Measurements from ENCODE around the gene TCF4. TPM values are rescaled to one million over a fixed set of nuclear protein-coding genes. Genes with fewer than 3 reads are reported as not detected.

TCF4 gene
- total RNA-seq, 1 experiment from 2014 or later = 37.3 TPM

DNA sequence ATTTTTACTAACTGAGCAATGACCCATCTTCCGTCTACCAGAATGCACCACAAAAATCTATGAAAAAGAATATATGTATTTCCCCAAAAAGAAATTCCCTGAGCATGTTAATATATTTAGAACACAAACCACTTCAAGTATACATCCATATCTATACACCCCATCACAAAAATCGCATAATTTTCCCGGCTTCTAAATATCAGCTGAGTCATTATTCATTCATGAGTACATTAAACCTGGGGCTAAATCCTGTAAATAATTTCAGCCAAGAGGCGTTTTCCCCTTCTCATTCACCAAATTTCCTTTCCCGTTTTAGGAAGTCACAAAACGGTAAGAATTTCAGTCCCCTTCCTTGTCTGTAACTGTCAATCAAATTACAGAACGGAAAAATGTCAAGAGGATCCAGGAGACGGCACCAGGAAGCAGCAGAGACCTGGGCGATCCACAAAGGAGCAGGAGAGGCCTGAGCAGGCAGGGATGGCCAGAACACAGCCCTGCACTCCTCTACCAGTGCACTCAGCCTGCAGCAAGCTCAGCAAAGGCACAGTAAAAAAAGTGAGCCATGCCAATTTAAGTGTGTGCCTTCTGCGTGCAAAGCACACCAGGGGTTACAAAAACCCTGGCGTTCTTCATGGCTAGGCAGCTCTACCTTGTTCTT is 300.7 kb downstream of the TCF4 start:
- Histone ChIP-seq H3K36me3 (no peaks in the 10 kb centered on the region), H3K4me3 (no peak overlapping the region), H3K9me3 (replicated peaks) (no peaks in the 10 kb centered on the region), H3K27me3 (no peaks in the 10 kb centered on the region), H3K27ac (no peak overlapping the region), H3K4me1 (no peaks in the 10 kb centered on the region)
- DNase-seq = no peak

DNA sequence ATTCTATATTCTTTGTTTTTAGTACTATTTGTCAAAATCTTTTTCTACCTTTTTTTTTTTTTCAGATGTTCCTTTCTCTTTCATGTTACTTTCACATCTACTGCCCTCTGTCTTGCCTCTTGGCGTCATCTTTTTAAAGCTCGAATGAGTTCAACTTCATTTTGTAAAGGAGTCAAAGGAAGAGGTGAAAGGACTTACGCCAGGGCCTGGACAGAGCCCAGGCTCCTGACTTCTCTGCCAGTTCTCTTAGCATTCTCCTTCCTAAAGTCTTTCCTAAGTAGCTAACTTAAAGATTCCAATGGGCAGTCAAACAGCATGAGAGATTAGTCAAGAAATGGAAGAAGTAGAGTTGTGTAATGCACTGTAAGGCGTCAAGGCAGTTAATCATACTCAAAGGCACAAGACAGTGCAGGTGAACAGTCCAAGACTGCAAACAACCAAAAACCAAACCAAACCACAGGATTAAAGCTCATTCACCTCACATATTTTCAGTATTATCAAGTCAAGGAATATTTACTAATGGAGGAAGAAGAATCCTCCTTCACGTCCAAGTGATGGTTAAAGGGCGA is 301.7 kb downstream of the TCF4 start:
- DNase-seq = no peak
- H3K9me3 ChIP-seq (replicated peaks) = no peaks in the 10 kb centered on the region
- H3K4me3 ChIP-seq = no peak overlapping the region
- no peaks in the 10 kb centered on the region for H3K36me3 ChIP-seq
- no peaks in the 10 kb centered on the region for H3K27me3 ChIP-seq
- H3K4me1 ChIP-seq = no peaks in the 10 kb centered on the region
- no peak overlapping the region for H3K27ac ChIP-seq

DNA sequence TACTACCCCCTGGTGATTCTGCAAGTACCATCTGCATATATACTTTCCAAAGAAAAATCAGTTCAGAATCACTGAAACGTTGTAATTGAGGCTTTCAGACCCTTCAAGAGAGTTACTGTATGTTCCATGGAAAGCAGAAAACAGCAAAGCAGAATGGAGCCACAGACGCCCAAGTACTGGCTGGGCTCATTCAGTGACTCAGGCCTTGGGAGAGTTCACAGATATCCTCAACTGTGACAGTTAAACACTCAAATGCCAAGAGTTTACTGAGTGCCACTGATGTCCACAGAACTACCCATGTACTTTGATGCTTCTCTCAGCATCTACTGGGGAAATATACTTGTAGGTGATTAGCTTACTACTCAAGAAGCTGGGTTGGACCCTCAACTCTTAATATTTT is 303.4 kb downstream of the TCF4 start:
- Histone ChIP-seq H3K27me3 (no peaks in the 10 kb centered on the region), H3K4me3 (no peak overlapping the region)

DNA sequence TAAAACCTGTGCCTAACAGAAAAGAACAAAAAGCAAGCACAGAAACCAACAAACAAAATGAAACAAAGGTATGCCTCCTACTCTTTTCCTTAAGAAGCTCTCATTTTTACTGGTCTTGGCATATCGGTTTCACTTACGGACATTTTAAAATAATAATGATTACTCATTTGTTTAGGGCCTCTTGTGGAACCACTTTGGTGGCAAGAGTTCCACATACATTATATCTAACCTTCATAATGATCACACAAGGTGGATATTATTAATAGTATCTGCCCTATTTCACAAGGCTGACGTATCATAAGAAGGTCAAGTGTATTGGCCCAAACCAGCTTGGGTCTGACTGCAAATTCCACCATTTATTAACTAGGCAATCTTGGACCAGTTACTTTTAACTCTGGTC is 304.7 kb downstream of the TCF4 start:
- no peak overlapping the region for H3K4me3 ChIP-seq
- H3K27me3 ChIP-seq = no peaks in the 10 kb centered on the region
- H3K9me3 ChIP-seq (replicated peaks) = no peaks in the 10 kb centered on the region
- no peak for DNase-seq
- peaks cover 8% of the 10 kb centered on the region; the same call in 1 of the 2 replicates for H3K4me1 ChIP-seq
- no peak overlapping the region for H3K27ac ChIP-seq
- H3K36me3 ChIP-seq = no peaks in the 10 kb centered on the region

More for the DNA sequence above, 303.4 kb downstream of the TCF4 start:
- H3K27ac ChIP-seq = no peak overlapping the region
- DNase-seq = no peak
- peaks cover 4% of the 10 kb centered on the region; the same call in 1 of the 2 replicates for H3K4me1 ChIP-seq
- no peaks in the 10 kb centered on the region for H3K9me3 ChIP-seq (replicated peaks)
- H3K36me3 ChIP-seq = no peaks in the 10 kb centered on the region

DNA sequence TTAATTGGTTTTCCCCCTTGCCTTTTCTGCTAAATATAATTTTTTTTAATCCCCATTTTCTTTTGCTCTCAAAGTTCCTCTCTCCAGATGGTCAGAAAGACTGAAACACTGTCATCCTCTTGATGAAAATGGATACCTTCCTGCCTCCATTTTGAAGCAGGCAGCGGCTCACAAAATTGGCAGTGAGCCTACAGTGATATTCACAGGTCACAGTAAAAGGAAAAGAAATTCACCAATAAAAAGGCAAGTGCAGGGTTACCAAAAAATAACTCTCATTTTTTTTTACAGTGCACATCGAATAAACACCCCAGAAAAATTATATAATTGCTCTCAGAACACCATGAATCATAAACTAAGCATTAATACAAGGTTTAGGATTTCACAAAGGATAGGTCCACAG is 307.5 kb downstream of the TCF4 start:
- Histone ChIP-seq H3K9me3 (replicated peaks) (no peaks in the 10 kb centered on the region), H3K27me3 (no peaks in the 10 kb centered on the region), H3K4me3 (peak overlapping the region; percentile 39), H3K4me1 (peaks cover 12% of the 10 kb centered on the region), H3K27ac (peak overlapping the region; percentile 86), H3K36me3 (no peaks in the 10 kb centered on the region)
- DNase-seq = peak; percentile 62 to 77

DNA sequence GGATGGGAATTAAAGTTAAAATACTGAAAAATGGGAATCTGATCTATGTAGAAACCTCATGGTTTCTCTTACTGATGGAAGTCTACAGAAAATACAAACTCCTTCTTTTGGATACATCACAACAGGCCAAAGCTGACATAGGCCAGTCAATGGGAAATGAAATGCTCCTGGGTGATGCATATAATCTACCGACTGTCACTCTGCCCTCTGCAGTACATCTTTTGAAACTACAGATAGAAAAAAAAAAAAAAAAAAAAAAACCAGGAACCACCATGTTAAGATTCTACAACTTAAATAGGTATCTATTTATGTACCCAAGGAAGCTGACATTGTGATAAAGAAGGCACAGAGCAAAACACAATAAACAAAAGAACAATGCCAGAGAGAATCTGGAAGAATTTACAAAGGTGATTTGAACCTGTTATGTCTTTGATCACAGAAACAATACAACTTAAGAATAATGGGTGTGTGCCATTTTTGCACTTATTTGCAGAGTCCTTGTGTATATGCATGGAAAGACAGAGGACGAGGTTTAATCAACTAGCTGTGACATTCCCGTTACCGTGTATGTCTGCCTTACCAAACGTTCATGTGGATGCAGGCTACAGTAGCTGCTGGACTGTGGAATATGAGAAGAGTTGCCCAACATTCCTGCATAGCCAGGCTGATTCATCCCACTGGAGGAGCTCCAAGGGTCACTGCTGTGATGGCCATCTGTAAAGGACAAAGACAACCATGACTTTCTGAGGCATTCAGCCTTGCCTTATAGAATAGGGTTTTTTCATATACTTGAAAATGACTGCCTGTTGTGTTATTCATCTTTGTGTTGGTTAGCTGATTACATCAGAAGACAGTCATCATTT is 312.7 kb downstream of the TCF4 start:
- no peak overlapping the region for H3K4me3 ChIP-seq
- DNase-seq = peak; percentile 35 to 41
- peaks cover 9% of the 10 kb centered on the region; the same call in 1 of the 2 replicates for H3K36me3 ChIP-seq
- H3K27ac ChIP-seq = no peak overlapping the region
- no peaks in the 10 kb centered on the region for H3K27me3 ChIP-seq
- H3K4me1 ChIP-seq = peaks cover 15% of the 10 kb centered on the region
- H3K9me3 ChIP-seq (replicated peaks) = no peaks in the 10 kb centered on the region

DNA sequence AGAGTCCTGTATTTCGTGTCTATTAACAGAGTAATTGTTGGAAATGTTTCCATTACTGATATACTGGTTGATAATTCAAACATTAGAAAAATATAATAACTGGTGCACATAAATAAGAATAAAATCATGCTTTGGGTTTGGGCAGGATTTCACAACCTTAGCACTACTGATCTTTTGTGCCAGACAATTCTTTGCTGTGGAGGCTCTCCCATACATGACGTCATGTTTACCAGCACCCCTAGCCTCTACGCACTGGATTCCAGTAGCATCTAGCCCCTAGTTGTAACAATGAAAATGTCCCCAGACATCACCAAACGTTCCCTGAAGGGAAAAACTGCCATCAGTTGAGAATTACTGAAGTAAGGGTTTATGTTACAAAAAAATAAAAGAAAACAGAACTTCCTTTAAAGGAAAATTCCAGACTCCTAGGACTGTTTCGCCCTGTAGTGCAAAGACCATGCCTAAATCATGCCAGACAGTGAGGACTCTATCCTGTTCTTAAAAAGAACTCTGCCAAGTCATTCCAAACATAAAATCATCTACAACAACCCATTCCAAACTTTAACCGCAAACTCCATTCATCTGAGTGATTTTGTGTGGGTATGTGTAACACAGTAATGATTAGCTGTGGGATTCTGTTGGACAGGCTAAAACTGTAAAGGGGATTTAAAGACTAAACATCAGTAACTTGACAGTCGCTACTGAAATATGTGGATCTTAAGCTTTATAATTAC is 315.3 kb downstream of the TCF4 start:
- DNase-seq = no peak
- no peaks in the 10 kb centered on the region for H3K27me3 ChIP-seq
- H3K4me1 ChIP-seq = peaks cover 7% of the 10 kb centered on the region
- no peak overlapping the region for H3K4me3 ChIP-seq
- H3K36me3 ChIP-seq = peaks cover 14% of the 10 kb centered on the region
- H3K9me3 ChIP-seq (replicated peaks) = no peaks in the 10 kb centered on the region
- no peak overlapping the region for H3K27ac ChIP-seq

DNA sequence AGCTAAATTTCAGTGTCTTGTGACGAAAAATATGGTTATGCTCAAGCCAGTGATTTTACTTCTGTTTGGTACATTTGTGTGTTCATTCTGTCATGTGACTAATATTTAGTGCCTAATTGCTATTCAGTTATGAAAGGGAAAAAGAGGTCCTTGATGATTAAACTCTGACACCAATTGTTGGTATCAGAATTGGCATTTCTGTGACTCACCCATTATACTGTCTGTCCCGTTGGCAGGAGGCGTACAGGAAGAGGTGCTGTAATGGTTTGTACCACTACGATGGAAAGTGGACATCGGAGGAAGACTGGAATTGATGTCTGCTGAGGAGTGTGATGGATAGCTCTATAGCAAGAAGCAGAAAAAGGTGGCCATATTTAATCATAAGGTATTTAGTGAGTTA is 318.4 kb downstream of the TCF4 start:
- no peak for DNase-seq
- peaks cover 12% of the 10 kb centered on the region for H3K36me3 ChIP-seq

DNA sequence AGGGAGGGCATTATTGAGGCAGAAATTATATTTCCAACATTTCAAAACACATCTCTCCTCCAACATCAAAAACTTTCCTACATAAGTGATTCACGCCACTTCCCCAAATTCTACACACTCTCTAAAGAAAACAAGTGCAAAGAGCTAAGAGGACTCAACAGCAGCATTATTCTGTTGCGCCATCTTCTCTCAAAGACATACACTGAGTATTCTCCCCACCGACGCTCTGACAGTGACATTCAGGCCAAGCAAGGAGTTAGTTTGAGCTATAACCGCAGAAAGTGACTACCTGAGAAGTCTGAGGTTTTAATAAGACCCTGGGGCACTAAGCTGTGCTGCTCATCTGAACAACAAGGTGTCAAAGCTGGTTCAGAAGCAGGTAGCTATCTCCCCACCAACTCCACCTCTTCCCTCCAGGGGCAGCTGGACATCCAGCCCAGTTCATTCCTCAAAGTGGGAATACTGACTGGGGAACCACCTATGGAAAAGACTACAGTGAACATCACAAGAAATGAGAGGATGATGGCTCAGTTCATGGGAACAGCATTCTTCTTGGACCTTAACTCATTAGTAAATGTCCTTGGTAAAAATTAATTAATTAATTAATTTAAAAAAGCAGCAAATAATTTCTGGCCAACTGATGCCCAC is 319.2 kb downstream of the TCF4 start:
- DNase-seq = no peak
- Histone ChIP-seq H3K27ac (no peak overlapping the region), H3K27me3 (no peaks in the 10 kb centered on the region), H3K36me3 (peaks cover 5% of the 10 kb centered on the region), H3K9me3 (replicated peaks) (no peaks in the 10 kb centered on the region), H3K4me1 (peaks cover 18% of the 10 kb centered on the region), H3K4me3 (no peak overlapping the region)

More for the DNA sequence above, 318.4 kb downstream of the TCF4 start:
- H3K9me3 ChIP-seq (replicated peaks) = no peaks in the 10 kb centered on the region
- peaks cover 9% of the 10 kb centered on the region for H3K4me1 ChIP-seq
- H3K27ac ChIP-seq = no peak overlapping the region
- no peaks in the 10 kb centered on the region for H3K27me3 ChIP-seq
- H3K4me3 ChIP-seq = no peak overlapping the region

DNA sequence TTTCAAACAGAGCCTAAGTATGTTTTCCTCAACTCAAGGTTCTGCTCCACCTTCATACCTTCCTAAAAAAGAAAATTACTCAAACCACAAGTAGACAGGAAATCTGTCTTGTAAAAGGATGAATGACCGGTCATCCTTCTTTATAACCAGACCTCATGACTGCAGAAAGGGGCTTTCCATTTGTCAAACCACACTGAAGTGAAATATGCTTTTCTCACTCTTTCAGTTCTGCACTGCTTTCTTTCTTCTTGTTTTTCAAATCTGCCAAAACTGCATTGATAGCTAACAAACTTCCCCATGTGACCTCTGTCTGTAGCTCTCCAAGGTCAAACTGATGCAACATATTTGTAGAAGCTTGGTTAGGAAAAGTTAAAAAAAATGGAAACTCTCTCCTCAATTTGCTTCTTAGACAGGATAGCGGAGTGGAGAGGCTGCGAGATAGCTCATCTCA is 319.8 kb downstream of the TCF4 start:
- Histone ChIP-seq H3K27ac (no peak overlapping the region), H3K9me3 (replicated peaks) (no peaks in the 10 kb centered on the region), H3K4me3 (no peak overlapping the region), H3K36me3 (peaks cover 5% of the 10 kb centered on the region), H3K27me3 (no peaks in the 10 kb centered on the region), H3K4me1 (peaks cover 18% of the 10 kb centered on the region)
- DNase-seq = no peak

DNA sequence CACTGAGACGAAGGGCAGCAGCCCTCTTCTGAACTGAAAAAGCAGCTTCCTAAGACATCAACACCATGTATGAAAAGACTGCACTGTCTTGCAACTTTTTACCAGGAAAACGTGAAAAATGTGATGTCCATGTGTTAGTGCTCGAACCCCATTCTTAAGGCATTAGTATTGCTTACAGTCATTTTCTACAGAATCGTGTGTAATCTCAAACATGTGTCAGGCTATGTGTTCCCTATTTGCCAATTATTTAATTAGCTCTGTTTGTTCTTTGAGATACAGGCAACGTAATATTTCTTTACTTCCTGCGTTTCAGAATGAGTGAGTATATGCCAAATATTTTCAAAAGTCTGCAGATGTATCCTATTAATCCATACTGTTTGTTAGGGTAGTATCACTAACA is 321.0 kb downstream of the TCF4 start:
- no peak overlapping the region for H3K4me3 ChIP-seq
- peaks cover 5% of the 10 kb centered on the region for H3K36me3 ChIP-seq
- no peaks in the 10 kb centered on the region for H3K9me3 ChIP-seq (replicated peaks)
- DNase-seq = no peak
- no peak overlapping the region for H3K27ac ChIP-seq
- H3K4me1 ChIP-seq = peaks cover 18% of the 10 kb centered on the region
- no peaks in the 10 kb centered on the region for H3K27me3 ChIP-seq

DNA sequence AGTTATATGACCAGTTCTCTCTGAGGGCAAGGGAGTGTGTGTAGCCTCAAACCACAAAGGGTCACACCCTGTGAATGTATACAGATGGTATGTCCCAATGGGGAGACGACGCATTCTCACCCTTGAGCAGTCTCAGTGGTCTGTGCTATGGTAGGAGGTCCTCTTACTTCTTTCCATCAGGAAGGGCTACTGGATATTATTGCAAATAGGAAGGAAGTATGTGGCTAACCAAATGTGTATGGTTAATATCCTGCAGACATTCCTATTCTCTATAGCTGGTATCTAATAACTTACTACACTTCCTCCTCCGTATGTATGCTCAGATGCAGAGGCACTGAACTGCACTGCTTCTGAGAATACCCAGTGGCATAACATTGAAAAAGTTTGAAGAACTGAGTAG is 322.0 kb downstream of the TCF4 start:
- no peaks in the 10 kb centered on the region for H3K27me3 ChIP-seq
- peaks cover 18% of the 10 kb centered on the region for H3K4me1 ChIP-seq
- peaks cover 5% of the 10 kb centered on the region for H3K36me3 ChIP-seq
- no peak overlapping the region for H3K4me3 ChIP-seq
- H3K27ac ChIP-seq = no peak overlapping the region
- H3K9me3 ChIP-seq (replicated peaks) = no peaks in the 10 kb centered on the region
- no peak for DNase-seq

DNA sequence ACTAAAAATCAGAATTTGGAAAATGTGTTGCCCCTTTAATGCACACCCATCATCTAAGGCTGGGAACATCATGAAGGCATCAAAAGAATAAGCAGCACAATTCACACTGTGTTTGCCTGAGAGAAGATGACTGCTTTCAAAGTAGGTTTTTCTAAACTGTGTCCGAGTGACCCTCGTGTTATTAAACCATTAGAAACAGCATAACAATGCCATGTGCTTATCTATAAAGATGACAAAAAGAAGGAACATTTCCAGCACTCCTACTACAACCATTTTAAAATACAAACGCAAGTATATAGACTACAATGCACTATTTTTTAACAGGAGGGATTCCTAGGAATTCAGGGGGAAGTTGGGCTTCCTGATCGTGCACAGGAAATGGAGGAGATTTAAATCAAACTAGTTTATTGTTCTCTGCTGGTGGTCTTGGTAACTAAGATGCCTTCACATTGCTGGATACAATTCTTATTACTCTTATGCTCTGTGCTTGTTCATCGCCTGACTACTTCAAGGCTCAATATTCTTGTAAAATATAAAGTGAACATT is 322.8 kb downstream of the TCF4 start:
- DNase-seq = no peak
- Histone ChIP-seq H3K27me3 (no peaks in the 10 kb centered on the region), H3K27ac (no peak overlapping the region), H3K4me1 (peaks cover 18% of the 10 kb centered on the region), H3K4me3 (no peak overlapping the region), H3K9me3 (replicated peaks) (no peaks in the 10 kb centered on the region), H3K36me3 (peaks cover 5% of the 10 kb centered on the region)

DNA sequence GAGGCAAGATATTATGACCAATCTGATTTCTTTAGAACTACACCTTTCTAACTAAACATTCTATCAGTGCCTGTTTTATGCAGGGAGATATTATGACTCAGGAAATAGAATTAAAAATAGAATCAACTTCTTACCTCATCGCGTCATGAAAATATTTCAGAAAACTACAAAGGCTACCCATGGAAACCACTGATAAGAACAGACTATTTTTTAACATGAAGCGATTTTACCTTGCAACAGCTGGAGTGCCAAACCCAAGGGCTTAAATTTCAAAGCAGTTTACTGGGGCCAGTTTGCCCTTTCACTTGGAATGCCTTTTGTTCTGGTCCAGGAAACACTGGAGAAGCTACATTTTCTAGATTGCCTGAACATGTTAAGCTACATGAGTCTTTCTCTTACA is 323.9 kb downstream of the TCF4 start:
- DNase-seq = peak; percentile 11 to 57
- Histone ChIP-seq H3K4me1 (peaks cover 18% of the 10 kb centered on the region), H3K36me3 (no peaks in the 10 kb centered on the region; the same call in 1 of the 2 replicates), H3K27ac (peak overlapping the region; percentile 16; the same call in 1 of the 2 replicates), H3K9me3 (replicated peaks) (no peaks in the 10 kb centered on the region), H3K4me3 (no peak overlapping the region), H3K27me3 (no peaks in the 10 kb centered on the region)

Measured in SJCRH30 (cell line).